ENCODE data around the gene CTNNA3.

The CTNNA3 gene

GRCh38 chr10:66098595-66099480, 1597.2 kb downstream of the CTNNA3 start:
- DNase-seq (ENCODE audit: low read depth in 2 of 2), result no peak

- DNase-seq (ENCODE audit: low read depth in 2 of 2), result no peak
Measured at GRCh38 chr10:66095610-66096009, 1600.4 kb downstream of the CTNNA3 start.

- no peak for DNase-seq (ENCODE audit: low read depth in 2 of 2)
Measured at GRCh38 chr10:66085906-66086305, 1610.1 kb downstream of the CTNNA3 start.

GRCh38 chr10:66071907-66072306, 1624.1 kb downstream of the CTNNA3 start:
- DNase-seq (ENCODE audit: low read depth in 2 of 2), result no peak

GRCh38 chr10:66058594-66058993, 1637.4 kb downstream of the CTNNA3 start:
- no peak for DNase-seq (ENCODE audit: low read depth in 2 of 2)

- DNase-seq (ENCODE audit: low read depth in 2 of 2), result no peak
Measured at GRCh38 chr10:66049335-66049734, 1646.7 kb downstream of the CTNNA3 start.

GRCh38 chr10:66045859-66046258, 1650.1 kb downstream of the CTNNA3 start:
- no peak for DNase-seq (ENCODE audit: low read depth in 2 of 2)

- no peak for DNase-seq (ENCODE audit: low read depth in 2 of 2)
Measured at GRCh38 chr10:66041771-66042170, 1654.2 kb downstream of the CTNNA3 start.

- DNase-seq (ENCODE audit: low read depth in 2 of 2), result no peak
Measured at GRCh38 chr10:66038623-66039022, 1657.4 kb downstream of the CTNNA3 start.

GRCh38 chr10:66026321-66026720, 1669.7 kb downstream of the CTNNA3 start:
- no peak for DNase-seq (ENCODE audit: low read depth in 2 of 2)

GRCh38 chr10:66025186-66025585, 1670.8 kb downstream of the CTNNA3 start:
- DNase-seq (ENCODE audit: low read depth in 2 of 2), result no peak

- no peak for DNase-seq (ENCODE audit: low read depth in 2 of 2)
Measured at GRCh38 chr10:66021423-66021822, 1674.6 kb downstream of the CTNNA3 start.

- no peak for DNase-seq (ENCODE audit: low read depth in 2 of 2)
Measured at GRCh38 chr10:66008221-66008620, 1687.8 kb downstream of the CTNNA3 start.

- DNase-seq (ENCODE audit: low read depth in 2 of 2), result no peak
Measured at GRCh38 chr10:66006411-66006810, 1689.6 kb downstream of the CTNNA3 start.

GRCh38 chr10:65993451-65993850, 1702.5 kb downstream of the CTNNA3 start:
- DNase-seq (ENCODE audit: low read depth in 2 of 2), result no peak

GRCh38 chr10:65968871-65969270, 1727.1 kb downstream of the CTNNA3 start:
- no peak for DNase-seq (ENCODE audit: low read depth in 2 of 2)

- DNase-seq (ENCODE audit: low read depth in 2 of 2), result no peak
Measured at GRCh38 chr10:65968437-65968836, 1727.6 kb downstream of the CTNNA3 start.

GRCh38 chr10:65964205-65964604, 1731.8 kb downstream of the CTNNA3 start:
- no peak for DNase-seq (ENCODE audit: low read depth in 2 of 2)

- no peak for DNase-seq (ENCODE audit: low read depth in 2 of 2)
Measured at GRCh38 chr10:65952086-65952485, 1743.9 kb downstream of the CTNNA3 start.

- DNase-seq (ENCODE audit: low read depth in 2 of 2), result no peak
Measured at GRCh38 chr10:65950075-65950474, 1745.9 kb downstream of the CTNNA3 start.

GRCh38 chr10:65949526-65949925, 1746.5 kb downstream of the CTNNA3 start:
- no peak for DNase-seq (ENCODE audit: low read depth in 2 of 2)

- no peak for DNase-seq (ENCODE audit: low read depth in 2 of 2)
Measured at GRCh38 chr10:65945061-65945460, 1750.9 kb downstream of the CTNNA3 start.

- DNase-seq (ENCODE audit: low read depth in 2 of 2), result no peak
Measured at GRCh38 chr10:65943451-65943850, 1752.5 kb downstream of the CTNNA3 start.
